HG03196 (cell line): ENCODE results near the gene PPHLN1.
A peak's percentile ranks its signal among the peaks of the same experiment; 100 is the strongest.

Experiments used
- ATAC-seq: cut with Tn5 transposase; IDR thresholded peaks from one replicate; pipeline ENCODE4 v1.9.1; 2021; ENCODE audit not compliant: unreplicated experiment

The PPHLN1 gene

DNA sequence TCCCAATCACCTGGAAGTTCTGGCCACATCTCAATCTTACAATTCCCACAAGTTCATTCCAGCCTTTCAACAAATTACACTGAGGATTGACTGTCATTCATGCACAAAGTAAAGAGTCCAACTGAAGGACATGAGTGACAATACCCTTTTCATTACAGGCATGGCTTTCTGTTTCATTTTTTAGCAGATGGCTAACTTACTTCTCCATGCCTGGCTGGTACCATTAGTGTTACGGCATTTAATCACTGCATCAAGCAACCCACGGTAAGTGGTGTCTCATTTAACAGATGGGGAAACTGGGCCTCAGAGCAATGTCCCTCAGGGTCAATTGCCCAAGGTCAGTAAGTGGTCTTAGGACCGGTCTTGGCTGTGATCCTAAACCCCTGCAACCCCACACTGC is 149.1 kb downstream of the PPHLN1 start:
- no peak for ATAC-seq

DNA sequence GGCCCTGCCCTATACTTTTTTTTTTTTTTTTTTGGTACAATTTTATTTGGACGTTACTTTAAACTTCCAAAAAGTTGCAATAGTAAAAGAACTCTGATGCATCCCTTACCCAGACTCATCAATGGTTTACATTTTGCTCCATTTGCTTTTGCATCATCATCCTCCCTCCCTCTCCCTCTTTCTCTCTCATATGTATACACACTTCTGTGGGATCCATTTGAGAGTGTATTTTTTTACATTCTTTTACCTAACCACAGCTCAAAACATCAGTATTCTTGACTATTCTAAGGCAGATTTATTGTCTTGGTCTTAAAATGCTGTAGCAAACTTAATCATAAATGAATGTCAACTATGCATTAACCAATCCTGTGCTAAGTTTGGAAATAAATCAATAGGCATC is 152.0 kb downstream of the PPHLN1 start:
- ATAC-seq, result no peak

DNA sequence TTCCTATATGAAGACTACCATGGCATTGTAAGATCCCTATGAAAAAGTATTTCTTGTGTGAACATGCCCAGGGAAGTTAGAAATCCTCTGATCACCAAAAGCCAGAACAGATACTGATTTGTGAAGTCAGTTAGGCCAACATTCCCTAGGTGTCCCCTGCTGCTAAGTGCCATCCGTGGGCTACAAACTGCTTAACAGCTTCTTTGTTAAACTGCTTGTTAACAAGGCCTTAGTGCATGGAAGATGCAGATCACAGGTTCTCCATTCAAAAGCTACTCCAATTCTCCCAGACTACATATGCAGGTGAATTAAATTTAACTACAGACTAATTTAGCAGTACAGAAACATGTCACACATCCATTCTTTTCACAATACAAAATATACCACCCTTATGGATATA is 155.4 kb downstream of the PPHLN1 start:
- no peak for ATAC-seq

DNA sequence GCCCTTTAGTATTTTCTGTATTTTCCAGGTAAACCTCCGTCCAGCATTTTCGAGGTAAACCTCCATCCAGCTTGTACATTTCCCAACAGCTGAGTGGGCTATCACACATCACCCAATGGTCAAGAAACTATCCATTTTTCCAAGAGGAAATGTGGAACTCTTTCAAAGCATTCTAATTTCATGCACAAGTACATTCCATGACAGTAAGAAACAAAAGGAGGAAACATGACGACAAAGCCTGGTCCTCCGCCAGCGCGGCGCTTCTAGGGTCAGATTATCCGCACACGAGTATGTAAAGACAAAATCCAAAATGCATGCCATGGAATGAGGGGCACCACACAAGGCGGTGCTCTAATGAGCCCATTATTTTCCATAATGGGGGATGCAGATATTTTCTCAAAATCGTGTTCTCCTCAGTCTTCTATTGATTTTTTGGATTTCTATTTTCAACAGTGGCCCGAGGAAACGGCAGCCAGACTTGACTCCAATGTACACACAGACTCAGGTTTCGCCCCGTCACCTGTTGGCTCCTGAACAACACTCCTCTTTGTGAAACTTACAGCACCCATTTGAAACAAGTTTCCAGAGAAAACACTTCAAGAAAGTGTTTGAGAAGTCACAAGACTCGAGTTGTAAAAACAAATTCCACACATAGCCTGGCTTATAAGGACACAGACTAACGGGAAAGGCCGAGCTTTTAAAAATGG is 156.2 kb downstream of the PPHLN1 start:
- no peak for ATAC-seq

DNA sequence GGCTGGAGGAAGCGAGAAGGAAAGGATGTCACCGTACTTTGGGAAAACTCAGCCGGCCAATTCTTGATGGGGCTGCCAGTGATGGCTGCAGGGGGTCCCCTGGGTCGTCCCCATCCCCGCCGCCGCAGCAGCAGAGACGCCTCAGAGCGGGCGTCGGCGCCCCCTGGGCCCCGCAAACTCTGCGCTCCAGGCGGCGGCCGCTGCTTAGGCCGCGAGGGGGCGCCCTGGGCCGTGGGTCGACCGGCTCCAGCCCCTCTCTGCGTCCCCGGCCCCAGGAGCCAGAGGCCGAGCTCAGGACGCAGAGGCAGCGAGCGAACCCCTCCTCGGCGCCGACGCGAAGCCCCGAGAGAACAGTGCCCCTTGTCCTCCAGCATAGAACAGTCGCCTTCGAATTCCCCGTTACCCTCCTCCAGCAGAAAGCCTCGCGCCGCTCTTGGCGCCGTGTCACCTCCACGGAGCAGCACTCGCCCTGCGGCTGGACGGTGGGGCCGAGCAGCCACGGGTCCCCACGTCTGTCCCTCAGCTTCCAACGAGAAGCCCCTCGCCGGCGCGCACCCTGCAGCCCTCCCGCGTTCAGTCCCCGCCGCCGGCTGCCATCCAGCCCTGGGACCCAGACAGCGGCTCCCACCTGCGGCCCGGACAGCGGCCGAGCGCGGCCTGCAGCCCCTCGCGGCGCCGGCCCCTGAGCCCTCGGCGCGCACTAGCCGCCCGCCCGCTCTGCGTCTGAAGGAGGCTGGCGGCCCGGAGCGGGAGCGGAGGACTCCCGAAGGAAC is 157.0 kb downstream of the PPHLN1 start:
- ATAC-seq, result peak; percentile 74

DNA sequence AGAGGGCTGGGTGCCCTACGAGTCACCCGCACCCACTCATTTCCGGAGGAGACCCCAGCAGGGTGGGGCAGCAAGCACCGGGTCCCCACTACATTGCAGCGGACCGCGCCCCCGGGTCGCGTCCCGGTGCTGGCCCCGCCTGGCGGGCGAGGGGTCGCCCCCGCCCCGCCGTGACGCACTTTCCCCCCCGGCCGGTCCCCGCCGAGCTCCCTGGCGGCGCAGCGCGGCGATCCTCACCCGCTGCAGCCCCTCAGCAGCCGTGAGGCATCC is 157.5 kb downstream of the PPHLN1 start:
- ATAC-seq, result peak; percentile 27

DNA sequence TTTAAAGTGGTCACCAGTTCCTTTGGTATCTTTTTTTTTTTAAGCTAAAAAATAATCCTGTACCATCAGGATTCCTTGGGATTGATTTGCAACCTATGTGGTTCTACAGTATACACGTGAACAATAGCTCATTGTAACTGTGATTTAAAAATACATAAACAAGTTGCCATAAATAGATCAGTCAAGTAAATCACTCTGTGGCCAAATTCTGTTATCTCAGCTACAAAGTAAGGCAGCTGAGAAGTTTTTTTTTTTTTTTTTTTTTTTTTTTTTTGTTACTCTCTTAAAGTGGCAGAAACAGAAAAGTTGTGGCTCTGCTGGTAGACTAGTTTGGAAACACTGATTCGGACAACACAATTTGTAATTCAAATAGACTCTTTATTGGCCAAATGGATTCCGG is 159.0 kb downstream of the PPHLN1 start:
- ATAC-seq, result no peak

DNA sequence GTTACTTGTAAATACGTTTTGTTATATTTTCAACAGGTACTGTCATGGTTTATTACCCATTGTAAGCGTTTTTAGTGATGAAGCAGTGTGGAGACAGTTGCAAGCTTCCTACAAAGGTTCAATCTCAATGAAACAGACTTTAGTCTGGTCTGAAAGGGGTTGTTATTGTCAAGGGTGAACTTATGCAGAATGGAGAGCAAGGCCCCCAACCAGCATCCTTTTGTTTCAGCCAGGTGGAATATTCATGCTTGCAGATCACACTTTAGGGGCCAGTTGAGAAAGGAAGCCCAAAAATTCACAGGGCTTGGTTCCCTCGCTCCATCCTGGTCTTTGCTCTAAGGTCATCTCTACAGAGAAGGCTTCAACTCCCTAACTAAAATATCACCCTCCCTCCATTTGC is 159.9 kb downstream of the PPHLN1 start:
- no peak for ATAC-seq

DNA sequence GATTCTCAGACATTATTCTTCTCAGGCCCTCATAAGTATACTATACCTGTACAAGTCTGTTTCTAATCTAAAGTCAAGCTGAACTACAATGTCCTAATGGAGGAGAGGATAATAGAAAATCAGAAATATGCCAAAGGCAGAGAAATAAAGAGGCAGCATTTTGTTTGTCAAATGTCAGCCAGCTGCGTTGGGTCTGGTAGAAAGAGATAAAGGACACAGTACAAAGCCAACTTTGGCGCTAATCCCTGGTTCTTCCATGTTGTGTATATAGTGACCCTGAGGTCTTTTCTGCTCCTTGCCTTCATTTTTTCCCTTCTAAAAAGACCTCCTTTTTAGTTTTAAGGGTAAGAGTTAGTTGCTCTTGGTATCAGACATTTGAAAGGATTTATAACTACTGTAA is 160.4 kb downstream of the PPHLN1 start:
- ATAC-seq, result no peak

DNA sequence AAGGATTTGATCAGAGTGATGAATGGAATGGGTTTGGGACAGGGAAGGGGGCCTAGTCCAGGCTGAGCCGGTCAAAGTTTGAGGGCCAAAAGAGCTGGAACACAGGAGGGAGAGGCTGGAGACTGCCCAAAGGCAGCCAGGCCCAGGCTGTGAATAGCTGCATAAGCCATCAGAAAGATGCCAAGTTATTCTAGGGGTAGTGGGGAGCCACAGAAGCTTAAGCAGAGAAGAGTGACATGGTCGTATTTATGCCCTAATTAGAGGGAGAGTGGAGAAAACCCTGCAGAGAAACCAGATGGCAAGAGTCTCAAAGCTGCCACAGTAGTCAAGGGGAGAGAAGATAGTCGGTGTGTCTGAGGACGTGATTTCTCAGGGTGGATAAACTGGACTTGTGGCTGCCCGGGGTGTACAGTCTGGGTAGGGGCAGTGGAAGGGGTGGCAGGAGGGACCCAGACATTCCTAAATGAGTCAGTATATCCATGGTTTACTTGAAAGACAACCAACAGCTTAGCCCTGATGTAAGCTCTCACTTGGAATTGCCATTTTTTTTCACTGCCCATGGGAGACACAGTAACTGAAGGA is 164.4 kb downstream of the PPHLN1 start:
- no peak for ATAC-seq
